Activated CD4-positive, alpha-beta T cell treated with anti-CD3 and anti-CD28 coated beads, Interleukin-2, amount 50 U/mL, for 16 hours (primary cell): ENCODE measurements around the gene TRAP1.

Experiments
- DNase-seq: peaks from one replicate; pipeline ENCODE4 v3.0.0-alpha.2; 2020

The TRAP1 gene

GRCh38 chr16:3712861-3713372 is 4.4 kb downstream of the TRAP1 start:
- no peak for DNase-seq

- no peak for DNase-seq
Measured at GRCh38 chr16:3706253-3707012, 10.9 kb downstream of the TRAP1 start.

GRCh38 chr16:3702082-3702481 is 15.2 kb downstream of the TRAP1 start:
- no peak for DNase-seq

- DNase-seq: no peak
Measured at GRCh38 chr16:3701531-3701930, 15.8 kb downstream of the TRAP1 start.

- DNase-seq: no peak
Measured at GRCh38 chr16:3698941-3699340, 18.4 kb downstream of the TRAP1 start.

DNA sequence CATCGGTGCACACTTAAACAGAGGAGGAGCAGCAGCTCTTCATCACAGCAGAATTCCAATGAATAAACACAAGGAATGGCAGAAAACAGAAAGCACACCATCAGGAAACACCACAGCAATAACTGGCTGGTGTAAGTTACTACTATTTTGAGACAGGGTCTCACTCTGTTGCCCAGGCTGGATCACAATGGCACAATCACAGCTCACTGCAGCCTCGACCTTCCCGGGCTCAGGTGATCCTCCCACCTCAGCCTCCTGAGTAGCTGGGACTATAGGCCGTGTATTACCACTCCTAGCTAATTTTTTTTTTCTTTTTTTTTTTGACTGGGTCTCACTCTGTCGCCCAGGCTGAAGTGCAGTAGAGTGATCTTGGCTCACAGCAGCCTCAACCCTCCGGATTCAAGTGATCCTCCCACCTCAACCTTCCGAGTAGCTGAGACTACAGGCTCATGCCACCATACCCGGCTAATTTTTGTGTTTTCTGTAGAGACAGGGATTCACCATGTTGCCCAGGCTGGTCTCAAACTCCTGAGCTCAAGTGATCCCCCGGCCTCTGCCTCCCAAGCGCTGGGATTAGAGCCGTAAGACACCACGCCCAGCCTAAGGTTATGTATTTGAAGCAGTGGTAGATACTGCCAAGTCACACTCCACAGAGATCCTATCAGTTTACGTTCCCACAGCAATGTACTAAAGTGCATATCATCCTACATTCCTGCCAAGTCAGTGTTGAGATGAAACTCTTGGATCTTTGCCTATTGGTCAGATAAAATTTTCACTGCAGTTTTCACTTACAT is 20.7 kb downstream of the TRAP1 start:
- DNase-seq: no peak

DNA sequence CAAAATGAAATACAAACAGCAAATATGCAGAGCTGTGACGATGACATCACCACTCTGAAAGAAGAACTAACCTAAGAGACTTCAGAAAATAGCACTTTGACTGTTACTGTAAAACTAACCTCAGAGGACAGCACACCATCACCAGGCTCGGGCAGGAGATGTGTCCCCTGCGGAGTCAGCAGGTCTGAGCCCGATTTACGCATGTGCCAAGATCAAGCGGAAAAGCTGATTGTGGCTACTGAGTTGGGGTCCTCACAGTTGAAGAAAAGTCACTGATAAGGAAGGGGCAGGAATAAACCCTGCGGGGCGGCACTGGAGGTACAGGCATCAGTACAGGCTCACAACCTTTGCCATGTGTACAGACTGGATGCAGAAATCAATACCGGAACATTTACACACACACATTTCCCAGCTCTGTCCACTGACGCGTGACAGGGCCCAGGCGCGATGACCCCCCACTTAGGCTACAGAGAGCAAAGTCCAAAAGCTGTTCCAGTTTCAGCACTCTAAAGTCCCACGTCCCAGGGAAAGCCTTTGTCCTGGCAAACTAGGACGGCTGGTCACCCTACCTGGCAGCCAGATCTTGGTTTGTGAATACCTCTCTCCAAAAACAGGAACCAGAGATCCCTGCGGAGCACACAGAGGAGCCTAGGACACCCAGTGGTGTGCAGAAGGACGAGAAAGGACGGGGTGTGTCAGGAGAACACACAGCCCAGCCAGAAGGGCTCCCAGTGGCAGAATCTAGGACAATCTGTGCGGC is 21.5 kb downstream of the TRAP1 start:
- DNase-seq: no peak

- no peak for DNase-seq
Measured at GRCh38 chr16:3694051-3694450, 23.3 kb downstream of the TRAP1 start.

DNA sequence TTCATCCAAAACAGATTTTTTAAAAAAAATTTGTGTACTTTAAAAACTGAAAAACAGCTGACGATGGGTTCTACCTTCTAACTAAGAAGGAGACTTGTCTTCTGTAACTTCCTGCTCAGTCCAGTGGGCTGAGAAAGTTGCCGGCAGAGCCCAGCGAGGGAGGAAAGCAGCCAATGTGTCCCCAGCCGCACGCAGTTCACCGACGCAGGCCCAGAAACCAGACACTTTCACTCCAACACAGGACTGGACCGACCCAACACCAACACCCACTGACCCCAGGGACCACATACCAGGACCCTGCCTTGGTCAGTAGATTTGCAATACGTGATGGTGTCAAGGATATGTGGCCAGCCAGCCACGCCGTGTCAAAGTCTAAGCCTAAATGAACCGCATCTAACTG is 25.6 kb downstream of the TRAP1 start:
- DNase-seq: no peak

GRCh38 chr16:3690980-3691720 is 26.2 kb downstream of the TRAP1 start:
- DNase-seq: no peak

GRCh38 chr16:3690470-3690928 is 26.8 kb downstream of the TRAP1 start:
- DNase-seq: peak; percentile 86

DNA sequence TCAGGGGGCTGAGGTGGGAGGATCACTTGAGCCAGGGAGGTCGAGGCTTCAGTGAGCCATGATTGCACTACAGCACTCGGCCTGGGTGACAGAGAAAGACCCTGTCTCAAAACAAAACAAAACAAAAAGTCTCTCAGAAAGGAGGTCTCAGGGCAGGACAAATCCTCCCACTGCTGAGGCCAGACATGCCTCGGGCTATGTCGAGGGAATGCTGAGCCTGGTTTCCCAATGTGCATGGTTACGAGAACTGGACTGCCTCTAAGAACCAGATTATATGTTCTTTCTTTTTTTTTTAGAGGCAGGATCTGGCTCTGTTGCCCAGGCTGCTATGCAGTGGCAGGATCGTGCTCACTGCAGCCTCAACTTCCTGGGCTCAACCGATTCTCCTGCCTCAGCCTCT is 27.6 kb downstream of the TRAP1 start:
- no peak for DNase-seq

GRCh38 chr16:3687792-3688191 is 29.5 kb downstream of the TRAP1 start:
- no peak for DNase-seq

DNA sequence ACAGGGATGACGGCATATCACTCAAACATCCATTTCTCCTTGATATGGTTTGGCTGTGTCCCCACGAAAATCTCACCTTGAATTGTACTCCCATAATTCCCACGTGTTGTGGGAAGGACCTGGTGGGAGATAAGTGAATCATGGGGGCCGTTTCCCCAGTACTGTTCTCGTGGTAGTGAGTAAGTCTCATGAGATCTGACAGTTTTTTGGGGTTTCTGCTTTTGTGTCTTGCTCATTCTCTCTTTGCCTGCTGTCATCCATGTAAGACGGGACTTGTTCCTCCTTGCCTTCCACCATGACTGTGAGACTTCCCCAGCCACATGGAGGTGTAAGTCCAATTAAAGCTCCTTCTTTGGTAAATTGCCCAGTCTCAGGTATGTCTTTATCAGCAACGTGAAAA is 30.3 kb downstream of the TRAP1 start:
- DNase-seq: no peak

DNA sequence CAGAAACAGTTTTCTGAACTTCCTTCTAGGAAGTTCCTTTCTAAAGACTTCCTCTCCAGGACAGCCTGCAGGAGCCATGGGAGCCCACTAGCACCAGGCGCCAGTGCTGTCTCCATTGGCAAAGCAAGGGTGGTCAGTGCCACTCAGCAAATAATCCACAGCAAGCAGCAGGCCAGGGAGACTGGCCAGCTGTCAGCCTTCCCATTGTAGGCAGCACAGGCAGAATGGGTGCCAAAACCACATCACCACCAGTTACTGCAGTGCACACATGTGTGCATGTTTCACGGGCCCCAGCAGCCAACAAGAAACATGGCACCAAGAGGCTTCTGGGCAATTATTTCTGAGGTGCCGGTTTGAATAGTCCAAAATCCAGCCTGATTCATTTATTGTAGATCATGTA is 36.1 kb downstream of the TRAP1 start:
- no peak for DNase-seq

GRCh38 chr16:3677994-3678393 is 39.3 kb downstream of the TRAP1 start:
- no peak for DNase-seq

- no peak for DNase-seq
Measured at GRCh38 chr16:3675601-3676130, 41.7 kb downstream of the TRAP1 start.

- DNase-seq: no peak
Measured at GRCh38 chr16:3674513-3675295, 42.6 kb downstream of the TRAP1 start.

GRCh38 chr16:3673676-3674377 is 43.5 kb downstream of the TRAP1 start:
- DNase-seq: no peak

GRCh38 chr16:3673201-3673600 is 44.1 kb downstream of the TRAP1 start:
- DNase-seq: no peak

GRCh38 chr16:3672571-3673041 is 44.7 kb downstream of the TRAP1 start:
- DNase-seq: no peak
